ENCODE results near the gene PPP2R1A. TPM values are rescaled to one million over a fixed set of nuclear protein-coding genes. Genes with fewer than 3 reads are reported as not detected.

Gene PPP2R1A
- total RNA-seq, 2 experiments from 2014 or later = 151 to 157 TPM

- H3K27me3 ChIP-seq (ENCODE audit: control insufficient read depth in 1 of 2, insufficient read depth in 2 of 2, low read length in 2 of 2) = no peaks in the 10 kb centered on the region
- H3K4me1 Mint-ChIP-seq (ENCODE audit: low read depth) = peaks cover 8% of the 10 kb centered on the region
- peaks cover 6% of the 10 kb centered on the region for H3K36me3 Mint-ChIP-seq (ENCODE audit: low read depth)
- no peaks in the 10 kb centered on the region for H3K9me3 Mint-ChIP-seq
- intact Hi-C loops (cut with DNase I, micrococcal nuclease) = no loop called here
- no peak overlapping the region for H3K27ac Mint-ChIP-seq
- peak in 1 of 14 experiments; percentile 39 for DNase-seq
- H3K9me3 ChIP-seq (ENCODE audit: control insufficient read depth in 1 of 2, insufficient read depth in 1 of 2, low read length in 2 of 2) = peaks cover 0 to 6% of the 10 kb centered on the region in 2 experiments
- H3K4me3 ChIP-seq (ENCODE audit: low read length) = no peak overlapping the region
- POLR2A ChIA-PET = interaction anchor here (1.2 kb wide), 1 partner anchor 13 kb away, joined by 3 read pairs; no protein-coding TSS in a partner anchor
- TF ChIP-seq CTCF (IDR thresholded peaks at IDR 0.05) = no peak
- no peak for ATAC-seq (ENCODE audit: poor library complexity)
- H3K4me3 Mint-ChIP-seq = no peak overlapping the region
- no peak overlapping the region for H3K27ac ChIP-seq (ENCODE audit: low read depth in 1 of 2, low read length in 2 of 2)
- no peaks in the 10 kb centered on the region for H3K27me3 Mint-ChIP-seq
- CTCF ChIA-PET = no interaction called here
- no peaks in the 10 kb centered on the region for H3K36me3 ChIP-seq (ENCODE audit: insufficient read depth, low read length)
- H3K4me1 ChIP-seq (ENCODE audit: insufficient read depth, low read length) = peaks cover 10% of the 10 kb centered on the region
Measured at GRCh38 chr19:52176574-52176973, 13.3 kb upstream of the PPP2R1A start.

DNA sequence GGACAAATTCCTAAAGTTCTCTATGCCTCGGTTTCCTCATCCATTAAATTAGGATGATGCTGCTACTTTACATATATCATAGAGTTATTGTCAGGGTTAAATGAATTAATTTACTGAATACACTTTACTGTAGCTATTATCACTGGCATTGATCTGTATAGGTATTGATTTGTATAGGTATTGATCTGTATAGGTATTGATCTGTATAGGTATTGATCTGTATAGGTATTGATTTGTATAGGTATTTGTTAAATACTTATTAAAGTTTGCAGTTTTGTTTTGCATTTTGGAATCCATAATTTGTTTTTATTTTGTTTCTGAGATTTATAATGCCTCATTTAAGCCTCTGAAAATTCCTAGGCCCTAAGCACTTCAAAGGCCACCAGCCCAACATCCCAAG lies 2.4 kb upstream of the PPP2R1A start:
- peaks cover 31% of the 10 kb centered on the region for H3K4me1 ChIP-seq (ENCODE audit: insufficient read depth, low read length)
- TF ChIP-seq CTCF (IDR thresholded peaks at IDR 0.05) = no peak
- no peak overlapping the region for H3K4me3 Mint-ChIP-seq
- ChIA-PET CTCF (no interaction called here), POLR2A (no interaction called here)
- peaks cover 28% of the 10 kb centered on the region for H3K36me3 Mint-ChIP-seq (ENCODE audit: low read depth)
- no peaks in the 10 kb centered on the region for H3K9me3 Mint-ChIP-seq
- peaks cover 33% of the 10 kb centered on the region for H3K4me1 Mint-ChIP-seq (ENCODE audit: low read depth)
- no peaks in the 10 kb centered on the region for H3K36me3 ChIP-seq (ENCODE audit: insufficient read depth, low read length)
- intact Hi-C loops (cut with DNase I, micrococcal nuclease) = loop anchor here in 1 of 2 experiments (5.0 kb wide), 1 partner anchor 485 kb away; no protein-coding TSS in a partner anchor
- no peaks in the 10 kb centered on the region for H3K27me3 ChIP-seq (ENCODE audit: control insufficient read depth in 1 of 2, insufficient read depth in 2 of 2, low read length in 2 of 2)
- H3K4me3 ChIP-seq (ENCODE audit: low read length) = no peak overlapping the region
- no peaks in the 10 kb centered on the region for H3K27me3 Mint-ChIP-seq
- peak overlapping the region; percentile 96 for H3K27ac Mint-ChIP-seq
- ATAC-seq (ENCODE audit: poor library complexity) (no peak), DNase-seq (no peak)
- H3K27ac ChIP-seq (ENCODE audit: low read depth in 1 of 2, low read length in 2 of 2) = no peak overlapping the region
- no peaks in the 10 kb centered on the region for H3K9me3 ChIP-seq (ENCODE audit: control insufficient read depth in 1 of 2, insufficient read depth in 1 of 2, low read length in 2 of 2)

- POLR2A ChIA-PET = interaction anchor here (0.6 to 2.0 kb wide), 28 partner anchors 9 to 1926 kb away, joined by 3 to 52 read pairs (median 4); partner anchors contain the start of genes MYADM, ZNF432, ZNF610 and ZNF613
- no peaks in the 10 kb centered on the region for H3K27me3 ChIP-seq (ENCODE audit: control insufficient read depth in 1 of 2, insufficient read depth in 2 of 2, low read length in 2 of 2)
- no peak for ATAC-seq (ENCODE audit: poor library complexity)
Measured at GRCh38 chr19:52188822-52189734, 774 bp upstream of the PPP2R1A start.

More at GRCh38 chr19:52188822-52189734, 774 bp upstream of the PPP2R1A start:
- Histone ChIP-seq H3K4me3 (ENCODE audit: low read length) (peak overlapping the region; percentile 81), H3K9me3 (ENCODE audit: control insufficient read depth in 1 of 2, insufficient read depth in 1 of 2, low read length in 2 of 2) (no peaks in the 10 kb centered on the region), H3K27ac (ENCODE audit: low read depth in 1 of 2, low read length in 2 of 2) (peak overlapping the region; percentile 79 to 89), H3K36me3 (ENCODE audit: insufficient read depth, low read length) (peaks cover 13% of the 10 kb centered on the region), H3K4me1 (ENCODE audit: insufficient read depth, low read length) (peaks cover 47% of the 10 kb centered on the region)
- intact Hi-C loops (cut with DNase I, micrococcal nuclease) = loop anchor here (1.0 to 5.0 kb wide), 2 partner anchors 18 to 487 kb away; partner anchors contain the start of gene ZNF836 (in 2 of the 2)
- Mint-ChIP-seq H3K4me3 (peak overlapping the region; percentile 95), H3K9me3 (no peaks in the 10 kb centered on the region), H3K4me1 (ENCODE audit: low read depth) (peaks cover 45% of the 10 kb centered on the region), H3K27ac (peak overlapping the region; percentile 96), H3K36me3 (ENCODE audit: low read depth) (peaks cover 41% of the 10 kb centered on the region), H3K27me3 (no peaks in the 10 kb centered on the region)
- DNase-seq = peak in 3 of 14 experiments; percentile 5 to 9 (median 6)
- CTCF ChIA-PET = interaction anchor here (0.6 to 1.8 kb wide), 11 partner anchors 14 to 1272 kb away, joined by 3 to 23 read pairs (median 3); partner anchors contain the start of genes ZNF616 and ZNF836
- TF ChIP-seq CTCF (IDR thresholded peaks at IDR 0.05) = no peak
